Glutamatergic neuron (in vitro differentiated cells): ENCODE results near the gene ZNF101. TPM values are rescaled to one million over a fixed set of nuclear protein-coding genes. Genes with fewer than 3 reads are reported as not detected.
"Not testable (repeated sequence)": the region's sequence is repeated elsewhere in the genome, so short reads cannot be mapped to it uniquely, and the experiment has no call there.

Source experiments
- DNase-seq: peaks from one replicate; pipeline ENCODE4 v3.0.0; 2022
- H3K27ac Mint-ChIP-seq: one replicate; pipeline ENCODE4 v1.8.0; 2020; ENCODE audit warnings: mild to moderate bottlenecking, mixed read lengths, inconsistent platforms; ENCODE audit not compliant: unreplicated experiment
- H3K27me3 Mint-ChIP-seq: one replicate; pipeline ENCODE4 v1.8.0; 2020; ENCODE audit warnings: mild to moderate bottlenecking, moderate library complexity, mixed read lengths, inconsistent platforms; ENCODE audit not compliant: unreplicated experiment
- H3K36me3 Mint-ChIP-seq: one replicate; pipeline ENCODE4 v1.8.0; 2020; ENCODE audit warnings: mild to moderate bottlenecking, mixed read lengths, inconsistent platforms; ENCODE audit not compliant: unreplicated experiment
- H3K4me1 Mint-ChIP-seq: one replicate; pipeline ENCODE4 v1.8.0; 2020; ENCODE audit warnings: mild to moderate bottlenecking, low read depth, mixed read lengths, inconsistent platforms; ENCODE audit not compliant: unreplicated experiment
- H3K4me3 Mint-ChIP-seq: one replicate; pipeline ENCODE4 v1.8.0; 2020; ENCODE audit warnings: mild to moderate bottlenecking, mixed read lengths, inconsistent platforms; ENCODE audit not compliant: unreplicated experiment
- H3K9me3 Mint-ChIP-seq: one replicate; pipeline ENCODE4 v1.8.0; 2020; ENCODE audit warnings: mild to moderate bottlenecking, moderate library complexity, mixed read lengths, inconsistent platforms; ENCODE audit not compliant: unreplicated experiment
- total RNA-seq: library from RNA; stranded (reverse); fragmentation: NEBNext Ultra II Directional; extraction: Animal tissue kit (Norgen Biotek cat#: 25700); gene quantifications from one replicate; pipeline ENCODE4 v1.2.1, GENCODE V29; 2021; ENCODE audit not compliant: unreplicated experiment
- TF ChIP-seq, protein P1 (sequence below): fragments of 200-600 bp; sonication (generic); IDR thresholded peaks from one replicate; pipeline ENCODE4 v1.5.0; 2021; ENCODE audit not compliant: partially characterized antibody, unreplicated experiment

ZNF101 gene
- total RNA-seq, 1 donor from 2014 or later = 8.0 TPM

DNA sequence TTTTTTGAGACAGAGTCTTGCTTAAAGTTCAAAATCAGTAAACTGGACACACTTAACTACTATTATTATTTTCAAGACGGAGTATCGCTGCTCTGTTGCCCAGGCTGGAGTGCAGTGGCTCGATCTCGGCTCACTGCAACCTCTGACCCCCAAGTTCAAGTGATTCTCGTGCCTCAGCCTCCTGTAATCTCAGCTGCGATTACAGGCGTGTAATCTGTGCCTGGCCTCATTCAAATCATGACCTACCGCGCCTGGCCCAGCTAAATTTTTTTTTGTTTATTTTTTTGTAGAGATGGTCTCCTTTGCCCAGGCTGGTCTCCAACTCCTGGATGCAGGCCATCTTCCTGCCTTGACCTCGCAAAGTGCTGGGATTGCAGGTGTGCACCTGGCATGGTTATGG is 23.0 kb downstream of the ZNF101 start:
- H3K9me3 Mint-ChIP-seq = peaks cover 4% of the 10 kb centered on the region
- no peak overlapping the region for H3K4me3 Mint-ChIP-seq
- TF ChIP-seq, protein P1, sequence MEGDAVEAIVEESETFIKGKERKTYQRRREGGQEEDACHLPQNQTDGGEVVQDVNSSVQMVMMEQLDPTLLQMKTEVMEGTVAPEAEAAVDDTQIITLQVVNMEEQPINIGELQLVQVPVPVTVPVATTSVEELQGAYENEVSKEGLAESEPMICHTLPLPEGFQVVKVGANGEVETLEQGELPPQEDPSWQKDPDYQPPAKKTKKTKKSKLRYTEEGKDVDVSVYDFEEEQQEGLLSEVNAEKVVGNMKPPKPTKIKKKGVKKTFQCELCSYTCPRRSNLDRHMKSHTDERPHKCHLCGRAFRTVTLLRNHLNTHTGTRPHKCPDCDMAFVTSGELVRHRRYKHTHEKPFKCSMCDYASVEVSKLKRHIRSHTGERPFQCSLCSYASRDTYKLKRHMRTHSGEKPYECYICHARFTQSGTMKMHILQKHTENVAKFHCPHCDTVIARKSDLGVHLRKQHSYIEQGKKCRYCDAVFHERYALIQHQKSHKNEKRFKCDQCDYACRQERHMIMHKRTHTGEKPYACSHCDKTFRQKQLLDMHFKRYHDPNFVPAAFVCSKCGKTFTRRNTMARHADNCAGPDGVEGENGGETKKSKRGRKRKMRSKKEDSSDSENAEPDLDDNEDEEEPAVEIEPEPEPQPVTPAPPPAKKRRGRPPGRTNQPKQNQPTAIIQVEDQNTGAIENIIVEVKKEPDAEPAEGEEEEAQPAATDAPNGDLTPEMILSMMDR = no peak
- H3K4me1 Mint-ChIP-seq = no peaks in the 10 kb centered on the region
- no peak overlapping the region for H3K27ac Mint-ChIP-seq
- H3K27me3 Mint-ChIP-seq = no peaks in the 10 kb centered on the region
- H3K36me3 Mint-ChIP-seq = no peaks in the 10 kb centered on the region
- DNase-seq = no peak

DNA sequence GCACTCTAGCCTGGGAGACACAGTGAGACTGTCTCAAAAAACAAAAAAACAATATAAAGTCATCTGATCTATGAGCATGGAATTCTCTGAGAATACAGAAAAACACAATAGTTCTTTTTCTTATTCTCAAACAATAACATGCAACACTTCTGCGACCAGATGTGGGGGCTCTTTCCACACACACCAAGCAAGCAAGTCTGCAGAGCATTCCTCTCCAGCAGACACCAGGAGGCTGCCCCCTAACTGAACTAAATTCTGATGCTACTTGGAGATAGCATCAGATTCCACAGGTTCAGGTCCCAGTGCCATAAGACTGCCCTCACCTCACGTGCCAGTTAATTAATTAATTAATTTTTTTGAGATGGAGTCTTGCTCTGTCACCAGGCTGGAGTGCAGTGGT is 27.7 kb downstream of the ZNF101 start:
- no peak for DNase-seq
- Mint-ChIP-seq H3K27me3 (no peaks in the 10 kb centered on the region), H3K4me1 (no peaks in the 10 kb centered on the region), H3K27ac (no peak overlapping the region), H3K9me3 (peaks cover 1% of the 10 kb centered on the region), H3K4me3 (no peak overlapping the region), H3K36me3 (peaks cover 4% of the 10 kb centered on the region)
- TF ChIP-seq, protein P1 = no peak

DNA sequence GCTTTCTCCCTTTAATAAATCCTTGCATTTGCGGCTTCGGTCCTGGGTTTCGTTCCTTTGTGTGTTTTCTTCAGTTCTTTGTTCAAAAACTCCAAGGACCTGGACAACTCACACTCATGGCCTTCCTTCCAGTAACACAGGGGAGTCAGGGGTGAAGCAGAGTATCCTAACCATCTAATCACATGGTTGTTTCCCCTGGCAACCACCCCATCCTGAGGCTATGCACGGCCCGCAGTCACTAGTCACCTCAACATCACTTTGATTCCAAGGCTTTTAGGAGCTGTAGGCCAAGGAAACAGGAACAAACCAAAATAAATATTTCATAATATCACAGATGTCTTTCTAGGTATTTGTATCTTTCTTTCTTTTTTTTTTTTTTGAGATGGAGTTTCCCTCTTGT is 28.9 kb downstream of the ZNF101 start:
- H3K9me3 Mint-ChIP-seq = peaks cover 2% of the 10 kb centered on the region
- no peaks in the 10 kb centered on the region for H3K27me3 Mint-ChIP-seq
- no peak overlapping the region for H3K27ac Mint-ChIP-seq
- peaks cover 4% of the 10 kb centered on the region for H3K36me3 Mint-ChIP-seq
- TF ChIP-seq, protein P1 = no peak
- H3K4me1 Mint-ChIP-seq = no peaks in the 10 kb centered on the region
- H3K4me3 Mint-ChIP-seq = no peak overlapping the region
- DNase-seq = no peak

DNA sequence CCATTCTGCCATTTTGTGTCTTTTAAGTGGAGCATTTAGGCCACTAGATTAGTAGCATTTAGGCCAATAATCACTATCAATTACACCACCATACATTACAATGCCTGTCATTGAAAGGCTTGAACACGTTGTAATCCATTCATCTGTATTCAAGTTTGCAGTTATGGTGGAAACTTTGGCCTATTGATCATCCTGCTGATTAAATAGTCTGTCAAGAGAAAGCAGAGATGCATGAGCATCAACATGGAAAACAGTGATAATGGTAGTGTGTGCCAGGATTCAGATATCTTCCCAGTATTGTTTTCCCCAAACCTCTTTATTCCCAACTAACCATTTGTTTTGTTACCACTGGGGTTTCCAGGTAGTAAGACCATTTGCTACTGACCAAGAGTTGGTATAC is 31.9 kb downstream of the ZNF101 start:
- H3K4me3 Mint-ChIP-seq, H3K27ac Mint-ChIP-seq, DNase-seq, H3K27me3 Mint-ChIP-seq, H3K4me1 Mint-ChIP-seq: not testable (repeated sequence)
- H3K36me3 Mint-ChIP-seq = peaks cover 22% of the 10 kb centered on the region
- H3K9me3 Mint-ChIP-seq = peaks cover 11% of the 10 kb centered on the region

DNA sequence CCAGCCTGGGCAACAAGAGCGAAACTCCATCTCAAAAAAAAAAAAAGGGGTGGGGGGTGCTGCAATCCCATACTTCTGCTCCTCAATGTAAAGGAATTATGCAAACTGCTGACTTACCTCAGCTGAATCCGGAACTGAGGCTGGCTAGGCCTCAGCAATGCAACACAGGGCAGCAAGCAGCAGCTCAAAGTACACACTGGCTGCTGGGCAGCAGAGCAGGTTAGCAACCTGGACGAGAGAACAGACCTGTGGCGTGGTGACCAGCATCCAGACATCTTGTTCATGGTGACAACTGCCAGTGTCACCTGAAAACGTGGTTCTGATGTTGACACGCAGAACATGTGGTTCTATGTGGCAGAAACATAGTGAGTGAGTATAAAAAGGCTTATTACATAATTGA is 36.2 kb downstream of the ZNF101 start:
- no peak for DNase-seq
- Mint-ChIP-seq H3K27me3 (peaks cover 9% of the 10 kb centered on the region), H3K4me1 (no peaks in the 10 kb centered on the region), H3K36me3 (peaks cover 57% of the 10 kb centered on the region), H3K9me3 (peaks cover 27% of the 10 kb centered on the region), H3K27ac (peak overlapping the region; percentile 12), H3K4me3 (no peak overlapping the region)
- TF ChIP-seq, protein P1 = no peak

DNA sequence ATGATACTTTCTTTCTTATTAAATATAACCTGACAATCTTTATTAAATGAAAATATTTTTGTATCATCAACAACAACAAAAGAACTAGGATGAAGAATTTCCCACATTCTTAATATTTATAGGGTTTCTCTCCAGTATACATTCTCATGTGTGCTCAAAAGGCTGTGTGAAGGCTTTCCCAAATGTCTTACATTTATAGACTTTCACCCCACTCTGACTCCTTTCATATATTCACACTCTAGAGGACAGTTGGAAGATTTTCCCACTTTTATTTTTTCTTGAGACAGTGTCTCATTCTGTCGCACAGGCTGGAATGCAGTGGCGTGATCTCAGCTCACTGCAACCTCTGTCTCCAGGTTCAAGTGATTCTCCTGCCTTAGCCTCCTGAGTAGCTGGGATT is 41.9 kb downstream of the ZNF101 start:
- peaks cover 51% of the 10 kb centered on the region for H3K9me3 Mint-ChIP-seq
- peaks cover 10% of the 10 kb centered on the region for H3K27me3 Mint-ChIP-seq
- H3K4me1 Mint-ChIP-seq = no peaks in the 10 kb centered on the region
- H3K4me3 Mint-ChIP-seq = no peak overlapping the region
- H3K36me3 Mint-ChIP-seq = peaks cover 84% of the 10 kb centered on the region
- no peak for DNase-seq
- TF ChIP-seq, protein P1 = no peak
- no peak overlapping the region for H3K27ac Mint-ChIP-seq
